Esophagus mucosa (tissue), 1 donor: Measurements from ENCODE around the gene ZNF213. TPM values are rescaled to one million over a fixed set of nuclear protein-coding genes. Genes with fewer than 3 reads are reported as not detected.
A peak's percentile ranks its signal among the peaks of the same experiment; 100 is the strongest.

Source experiments
- ATAC-seq: fragments of 200-7000 bp; cut with Tn5 transposase; one replicate; pipeline ENCODE4 v1.9.1; 2020
- total RNA-seq: library from RNA; stranded (reverse); gene quantifications from one replicate; pipeline ENCODE4 v1.2.4, GENCODE V29; 2023
- donor health status: DM: yes; HTN: yes; CAD: no.

The ZNF213 gene
- 9.7 TPM for total RNA-seq

- ATAC-seq = peak; percentile 95
These were observed at the start of gene ZNF213 for GRCh38 chr16:3134338-3135125. ZNF213 (plus strand) TSS chr16:3135029; CDS start chr16:3137281, 2,252 bp downstream.

- no peak for ATAC-seq
These were observed 48.8 kb upstream of the ZNF213 start for GRCh38 chr16:3085868-3086595.

- ATAC-seq = peak; percentile 46
These were observed 48.1 kb upstream of the ZNF213 start for GRCh38 chr16:3086596-3087242.

- ATAC-seq = peak; percentile 54
These were observed 47.3 kb upstream of the ZNF213 start for GRCh38 chr16:3087243-3088235.

GRCh38 chr16:3088450-3088849, 46.4 kb upstream of the ZNF213 start:
- ATAC-seq = no peak

- no peak for ATAC-seq
These were observed 45.7 kb upstream of the ZNF213 start for GRCh38 chr16:3088925-3089716.

DNA sequence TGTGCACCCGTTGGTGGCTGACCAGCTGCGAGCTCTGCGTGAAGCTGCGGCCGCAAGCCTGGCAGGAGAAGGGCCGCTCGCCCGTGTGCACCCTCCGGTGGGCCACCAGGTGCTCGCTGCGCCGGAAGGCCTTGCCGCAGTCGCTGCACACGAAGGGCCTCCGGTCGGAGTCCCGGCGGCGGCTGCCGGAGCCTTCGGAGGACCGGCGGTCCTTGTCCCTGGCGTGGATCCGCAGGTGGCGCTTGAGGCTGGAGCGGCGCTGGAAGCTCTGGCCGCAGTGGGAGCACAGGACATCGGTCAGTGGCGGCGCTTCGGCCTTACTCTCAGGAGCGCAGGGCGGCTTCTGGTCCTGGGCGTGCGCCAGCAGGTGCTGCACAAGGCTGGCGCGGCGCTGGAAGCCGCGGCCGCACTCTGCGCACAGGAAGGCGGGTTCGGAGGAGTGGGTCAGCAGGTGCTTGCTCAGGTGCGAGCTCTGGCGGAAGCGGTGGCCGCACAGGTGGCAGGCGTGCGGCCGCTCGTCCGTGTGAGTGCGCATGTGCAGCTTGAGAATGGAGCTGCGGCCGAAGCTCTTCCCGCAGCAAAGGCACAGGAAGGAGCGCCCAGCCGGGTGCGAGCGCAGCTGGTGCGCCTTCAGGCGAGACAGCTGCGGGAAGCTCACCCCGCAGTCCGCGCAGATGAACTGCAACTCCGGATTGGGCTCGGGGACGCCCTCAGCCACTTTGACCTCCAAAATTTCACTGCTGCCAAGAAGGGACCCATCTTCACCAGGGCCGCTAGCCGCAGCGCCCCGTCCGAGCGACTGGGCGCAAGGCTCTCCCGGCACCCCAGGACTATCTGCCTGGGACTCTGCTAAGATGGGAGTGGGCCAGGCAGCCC, 44.9 kb upstream of the ZNF213 start:
- ATAC-seq = no peak

DNA sequence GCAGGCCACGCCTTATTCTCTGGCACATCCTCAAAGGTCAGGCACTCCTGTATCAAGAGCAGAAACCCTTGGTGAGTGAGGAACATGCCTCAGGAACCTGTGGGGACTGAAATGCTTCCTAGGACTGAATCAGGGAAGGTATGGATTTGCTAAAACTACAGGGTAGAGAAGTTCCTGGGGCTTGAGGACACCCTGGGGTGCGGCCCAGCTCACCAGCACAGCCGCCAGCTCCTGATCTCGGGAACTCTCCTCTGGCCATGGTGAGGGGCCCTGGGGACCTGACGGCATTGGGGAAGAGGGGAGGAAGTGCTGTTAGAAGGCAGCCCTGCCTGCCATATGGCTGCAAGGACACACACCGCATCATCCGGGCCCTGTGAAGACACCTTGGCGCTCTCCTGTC, 43.3 kb upstream of the ZNF213 start:
- ATAC-seq = no peak

DNA sequence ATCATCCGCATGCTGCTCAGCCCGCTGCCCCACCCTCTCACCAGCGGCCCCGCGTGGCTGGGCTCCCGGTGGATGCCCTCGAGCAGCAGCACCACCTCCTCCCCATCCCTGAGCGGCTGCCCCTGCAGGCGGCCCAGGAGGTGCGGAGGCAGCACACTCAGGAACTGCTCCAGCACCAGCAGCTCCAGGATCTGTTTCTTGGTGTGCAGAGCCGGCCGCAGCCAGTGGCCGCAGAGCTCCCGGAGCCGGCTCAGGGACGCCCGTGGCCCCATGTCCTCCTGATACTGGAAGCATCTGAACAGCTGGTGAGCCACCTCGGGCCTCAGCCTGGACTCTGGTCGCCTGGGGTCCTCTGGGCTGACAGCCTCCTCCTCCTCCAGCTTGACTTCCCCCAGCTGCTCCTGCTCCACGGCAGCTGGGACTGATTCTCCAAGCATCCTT, 42.3 kb upstream of the ZNF213 start:
- ATAC-seq = no peak

- ATAC-seq = peak; percentile 27
These were observed 40.4 kb upstream of the ZNF213 start for GRCh38 chr16:3094289-3095027.

GRCh38 chr16:3095869-3096268, 39.0 kb upstream of the ZNF213 start:
- no peak for ATAC-seq

- ATAC-seq = no peak
These were observed 38.5 kb upstream of the ZNF213 start for GRCh38 chr16:3096362-3096761.

DNA sequence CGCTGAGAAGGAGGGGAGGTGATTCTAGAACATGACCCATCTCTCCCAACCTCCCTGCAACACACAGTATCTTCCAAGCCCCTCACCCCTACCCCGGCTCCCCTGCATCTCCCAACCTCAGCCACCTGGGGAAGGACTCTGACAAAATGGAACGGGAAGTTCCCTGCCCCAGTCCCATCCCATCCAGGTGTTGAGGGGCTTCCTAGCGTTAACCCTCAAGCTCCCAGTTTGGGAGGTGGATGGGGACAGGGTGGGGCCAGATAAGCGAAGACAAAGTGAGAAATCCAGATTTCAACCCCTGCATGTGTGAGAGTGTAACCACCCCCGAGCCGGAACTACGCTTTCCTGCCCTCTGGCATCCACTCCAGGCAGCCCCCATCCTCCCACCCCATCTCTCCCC, 37.6 kb upstream of the ZNF213 start:
- no peak for ATAC-seq

- no peak for ATAC-seq
These were observed 36.1 kb upstream of the ZNF213 start, which contains the start of gene ZSCAN10 for GRCh38 chr16:3098459-3099394. ZSCAN10 (minus strand) TSS chr16:3099294; CDS start chr16:3092937, 6,357 bp downstream.

DNA sequence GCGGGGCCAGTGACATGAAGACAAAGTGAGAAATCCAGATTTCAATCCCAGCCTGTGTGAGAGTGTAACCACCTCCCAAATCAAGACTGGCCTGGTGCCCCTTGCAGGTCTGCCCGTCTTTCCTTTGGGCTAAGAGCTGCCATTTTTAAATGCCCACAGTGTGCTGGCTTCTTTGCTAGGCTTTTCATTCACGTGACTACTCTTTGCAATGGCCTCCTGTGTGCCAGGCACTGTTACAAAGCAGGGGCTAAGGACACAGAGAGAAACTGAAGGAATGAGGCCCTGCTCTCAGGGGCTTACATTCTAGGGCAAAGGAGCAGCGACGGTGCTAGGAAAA, 35.5 kb upstream of the ZNF213 start:
- no peak for ATAC-seq

- peak; percentile 96 for ATAC-seq
These were observed 34.9 kb upstream of the ZNF213 start for GRCh38 chr16:3099732-3100499.

DNA sequence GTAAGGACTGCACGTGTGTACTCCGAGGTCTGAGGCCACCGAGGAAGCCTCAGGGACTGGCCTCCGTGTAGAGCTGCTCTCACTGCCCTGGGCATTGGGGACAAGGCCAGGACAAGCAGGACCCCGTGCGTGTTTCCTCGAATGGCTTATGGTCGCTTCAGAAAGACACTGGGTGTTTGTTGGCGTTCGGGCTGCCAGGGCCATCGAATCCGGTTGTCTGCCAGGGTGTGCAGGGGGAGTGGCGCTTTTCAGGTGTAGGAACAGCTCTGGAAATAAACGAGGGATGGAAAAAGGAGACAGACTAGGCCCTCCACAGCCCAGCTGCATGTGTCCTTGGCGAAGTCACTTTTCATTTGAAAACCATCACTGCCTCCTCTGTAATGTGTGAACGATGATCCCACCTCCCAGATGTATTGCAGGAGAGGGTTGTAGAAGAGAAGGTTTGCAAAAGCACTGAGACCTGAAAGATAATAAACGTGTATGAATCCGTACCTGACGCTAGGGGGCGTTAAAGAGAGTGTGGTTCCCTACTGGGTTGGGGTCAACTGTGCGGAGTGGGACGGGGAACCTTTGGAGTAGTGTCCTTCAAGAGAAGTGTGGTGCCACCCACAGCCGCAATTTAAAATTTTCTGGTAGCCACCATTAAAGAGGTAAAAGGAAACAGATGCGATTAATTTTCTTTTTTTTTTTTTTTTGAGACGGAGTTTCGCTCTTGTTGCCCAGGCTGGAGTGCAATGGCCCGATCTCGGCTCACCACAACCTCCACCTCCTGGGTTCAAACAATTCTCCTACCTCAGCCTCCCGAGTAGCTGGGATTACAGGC, 33.6 kb upstream of the ZNF213 start:
- no peak for ATAC-seq
